ENCODE results near the gene GALNT7. TPM values are rescaled to one million over a fixed set of nuclear protein-coding genes. Genes with fewer than 3 reads are reported as not detected.
A peak's percentile ranks its signal among the peaks of the same experiment; 100 is the strongest.

Gene GALNT7
- total and polyA plus RNA-seq, 2 experiments from 2014 or later = 12.9 to 14.1 TPM

DNA sequence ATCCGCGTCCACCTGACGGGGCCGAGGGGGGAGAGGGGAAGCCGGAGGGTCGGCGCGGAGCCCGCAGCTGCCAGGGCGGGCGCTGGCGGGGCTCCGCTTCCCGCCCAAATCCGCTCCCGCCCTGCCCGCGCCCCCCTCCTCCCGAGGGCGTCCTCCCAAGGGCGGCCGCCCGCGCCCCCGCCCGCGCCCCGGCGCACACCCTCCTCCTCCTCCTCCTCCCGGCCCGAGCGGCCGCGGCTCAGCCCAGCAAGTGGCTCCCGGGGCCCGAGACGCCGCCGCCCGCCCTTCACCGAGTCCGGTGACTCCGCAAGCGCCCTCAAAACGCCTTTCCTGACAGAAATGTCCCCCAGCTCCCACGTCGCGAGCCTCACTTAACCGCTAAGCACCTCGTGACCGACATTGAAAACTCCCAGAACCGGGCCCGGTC, 165.1 kb downstream of the GALNT7 start:
- H3K27me3 ChIP-seq = no peaks in the 10 kb centered on the region
- peaks cover 34% of the 10 kb centered on the region for H3K36me3 ChIP-seq
- H3K9me3 ChIP-seq (ENCODE audit: low read depth) = no peaks in the 10 kb centered on the region
- TF ChIP-seq, protein P1, sequence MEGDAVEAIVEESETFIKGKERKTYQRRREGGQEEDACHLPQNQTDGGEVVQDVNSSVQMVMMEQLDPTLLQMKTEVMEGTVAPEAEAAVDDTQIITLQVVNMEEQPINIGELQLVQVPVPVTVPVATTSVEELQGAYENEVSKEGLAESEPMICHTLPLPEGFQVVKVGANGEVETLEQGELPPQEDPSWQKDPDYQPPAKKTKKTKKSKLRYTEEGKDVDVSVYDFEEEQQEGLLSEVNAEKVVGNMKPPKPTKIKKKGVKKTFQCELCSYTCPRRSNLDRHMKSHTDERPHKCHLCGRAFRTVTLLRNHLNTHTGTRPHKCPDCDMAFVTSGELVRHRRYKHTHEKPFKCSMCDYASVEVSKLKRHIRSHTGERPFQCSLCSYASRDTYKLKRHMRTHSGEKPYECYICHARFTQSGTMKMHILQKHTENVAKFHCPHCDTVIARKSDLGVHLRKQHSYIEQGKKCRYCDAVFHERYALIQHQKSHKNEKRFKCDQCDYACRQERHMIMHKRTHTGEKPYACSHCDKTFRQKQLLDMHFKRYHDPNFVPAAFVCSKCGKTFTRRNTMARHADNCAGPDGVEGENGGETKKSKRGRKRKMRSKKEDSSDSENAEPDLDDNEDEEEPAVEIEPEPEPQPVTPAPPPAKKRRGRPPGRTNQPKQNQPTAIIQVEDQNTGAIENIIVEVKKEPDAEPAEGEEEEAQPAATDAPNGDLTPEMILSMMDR (IDR thresholded peaks at IDR 0.05; ENCODE audit: low read depth, low read length) = no peak
- peak overlapping the region; percentile 97 for H3K27ac ChIP-seq
- peak overlapping the region; percentile 80 for H3K4me3 ChIP-seq
- peaks cover 12% of the 10 kb centered on the region for H3K4me1 ChIP-seq (ENCODE audit: low read depth)
- DNase-seq (ENCODE audit: low read depth in 1 of 2, low spot score in 1 of 2) = peak; percentile 45 to 70

DNA sequence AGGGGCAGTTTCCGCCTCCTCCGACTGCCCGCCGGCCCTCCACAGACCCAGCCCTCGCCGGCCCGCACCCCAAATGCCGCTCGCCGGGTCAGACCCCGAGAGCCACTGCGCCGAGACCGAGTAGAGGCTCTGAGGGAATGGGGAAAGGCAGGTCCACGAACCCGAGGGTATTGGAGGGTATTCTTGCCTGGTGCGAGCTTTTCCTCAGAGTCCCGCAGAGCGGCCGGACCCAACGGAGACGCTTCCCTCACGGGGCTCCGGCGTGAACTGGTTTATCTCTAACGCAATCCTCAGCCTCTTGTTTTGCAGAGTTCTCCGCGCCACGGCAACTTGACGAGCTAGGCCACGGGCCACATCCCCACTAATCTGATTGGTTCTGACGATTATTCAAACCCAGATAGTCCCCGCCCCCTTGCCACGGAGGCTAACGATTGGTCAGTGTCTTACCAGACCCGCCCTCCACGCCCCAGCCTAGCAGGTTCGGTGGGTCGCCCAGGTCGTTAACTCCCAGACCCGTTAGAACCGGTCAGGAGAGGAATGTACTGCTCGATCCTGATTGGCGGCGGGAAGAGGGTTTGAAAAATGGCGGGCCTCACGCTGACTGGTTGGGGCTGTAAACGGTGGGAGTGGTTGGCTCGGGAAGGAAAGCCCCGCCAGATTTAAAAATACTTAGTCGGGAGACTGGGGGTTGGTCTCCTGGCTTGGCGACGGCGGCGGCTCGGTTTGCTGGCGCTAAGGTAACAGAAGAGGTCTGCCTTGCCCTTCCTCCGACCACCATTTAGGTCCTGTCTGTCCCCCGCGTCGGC, 165.7 kb downstream of the GALNT7 start, which contains the start of gene HMGB2:
HMGB2 (minus strand) TSS at position 274 of the 806 bp plus-strand sequence. CDS start 709 bp downstream, outside the sequence.
- Histone ChIP-seq H3K4me1 (ENCODE audit: low read depth) (peaks cover 12% of the 10 kb centered on the region), H3K27me3 (no peaks in the 10 kb centered on the region), H3K4me3 (peak within 1 kb of the TSS; percentile 80), H3K9me3 (ENCODE audit: low read depth) (no peaks in the 10 kb centered on the region), H3K27ac (peak within 1 kb of the TSS; percentile 97), H3K36me3 (peaks cover 33% of the 10 kb centered on the region)
- TF ChIP-seq, protein P1 (IDR thresholded peaks at IDR 0.05; ENCODE audit: low read depth, low read length) = no peak
- peak; percentile 100 for DNase-seq (ENCODE audit: low read depth in 1 of 2, low spot score in 1 of 2)

DNA sequence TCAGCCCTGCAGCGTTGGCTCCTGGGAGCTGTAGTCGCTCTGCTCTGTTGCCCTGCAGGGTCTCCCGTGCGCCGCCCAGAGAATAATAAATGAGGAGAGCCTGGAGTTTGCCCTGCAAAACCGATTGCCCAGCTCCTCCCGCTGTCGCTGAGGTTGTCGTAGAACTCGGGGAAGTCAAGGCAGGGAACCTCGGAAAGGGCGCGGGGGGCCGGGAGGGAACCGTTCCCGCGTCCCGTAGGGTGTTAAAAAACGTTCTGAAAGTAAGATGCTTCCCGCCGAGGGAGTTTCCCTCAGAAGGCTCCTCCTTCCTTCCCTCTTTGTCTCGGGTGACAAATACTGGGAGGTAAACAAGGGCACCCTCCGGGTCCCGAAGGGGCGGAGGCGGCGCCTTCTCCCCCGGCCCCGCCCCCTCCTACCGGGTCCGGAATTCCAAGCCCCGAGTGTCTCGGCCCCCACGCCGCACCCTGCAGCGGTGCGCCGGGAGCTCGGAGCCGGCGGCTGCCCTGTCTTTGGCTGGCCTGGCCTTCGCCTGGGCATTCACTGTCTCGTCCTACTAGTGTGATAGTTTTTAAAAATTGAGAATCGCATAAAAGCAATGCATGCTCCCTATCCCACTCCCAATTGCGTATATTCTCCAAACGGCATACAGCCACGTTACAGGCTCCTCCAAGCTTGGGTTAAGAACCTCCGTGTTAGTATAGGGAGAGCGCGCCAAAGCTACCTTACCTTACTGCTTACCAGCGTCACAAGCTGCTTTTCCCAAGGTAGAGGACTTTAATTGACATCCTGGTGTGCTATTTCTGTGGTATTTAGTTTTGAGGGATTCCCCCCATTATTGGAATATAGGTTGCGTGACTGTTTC, 166.5 kb downstream of the GALNT7 start:
- Histone ChIP-seq H3K36me3 (peaks cover 25% of the 10 kb centered on the region), H3K4me3 (peak overlapping the region; percentile 76), H3K9me3 (ENCODE audit: low read depth) (no peaks in the 10 kb centered on the region), H3K27ac (peak overlapping the region; percentile 88), H3K27me3 (no peaks in the 10 kb centered on the region), H3K4me1 (ENCODE audit: low read depth) (peaks cover 12% of the 10 kb centered on the region)
- TF ChIP-seq, protein P1 (IDR thresholded peaks at IDR 0.05; ENCODE audit: low read depth, low read length) = no peak
- DNase-seq (ENCODE audit: low read depth in 1 of 2, low spot score in 1 of 2) = peak; percentile 85 to 91

DNA sequence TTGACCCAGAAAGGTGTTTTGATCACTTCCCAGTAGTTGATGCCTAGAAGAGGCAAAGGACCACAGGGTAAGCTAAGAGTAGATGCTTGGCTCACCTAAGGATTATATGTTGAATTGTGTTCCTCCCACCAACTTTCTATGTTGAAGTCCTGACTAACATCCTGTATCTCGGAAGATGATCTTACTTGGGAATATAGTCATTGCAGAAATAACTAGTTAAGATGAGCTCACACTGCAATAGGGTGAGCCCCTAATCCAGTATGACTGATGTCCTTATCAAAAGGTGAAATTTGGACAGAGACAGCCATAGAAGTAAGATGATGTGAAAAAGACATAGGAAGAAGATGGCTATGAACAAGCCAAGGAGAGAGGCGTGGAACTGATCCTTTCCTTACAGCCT, 168.9 kb downstream of the GALNT7 start:
- no peaks in the 10 kb centered on the region for H3K9me3 ChIP-seq (ENCODE audit: low read depth)
- peaks cover 12% of the 10 kb centered on the region for H3K4me1 ChIP-seq (ENCODE audit: low read depth)
- no peak overlapping the region for H3K4me3 ChIP-seq
- DNase-seq (ENCODE audit: low read depth in 1 of 2, low spot score in 1 of 2) = no peak
- peaks cover 6% of the 10 kb centered on the region for H3K36me3 ChIP-seq
- no peak overlapping the region for H3K27ac ChIP-seq
- no peaks in the 10 kb centered on the region for H3K27me3 ChIP-seq
- TF ChIP-seq, protein P1 (IDR thresholded peaks at IDR 0.05; ENCODE audit: low read depth, low read length) = no peak

DNA sequence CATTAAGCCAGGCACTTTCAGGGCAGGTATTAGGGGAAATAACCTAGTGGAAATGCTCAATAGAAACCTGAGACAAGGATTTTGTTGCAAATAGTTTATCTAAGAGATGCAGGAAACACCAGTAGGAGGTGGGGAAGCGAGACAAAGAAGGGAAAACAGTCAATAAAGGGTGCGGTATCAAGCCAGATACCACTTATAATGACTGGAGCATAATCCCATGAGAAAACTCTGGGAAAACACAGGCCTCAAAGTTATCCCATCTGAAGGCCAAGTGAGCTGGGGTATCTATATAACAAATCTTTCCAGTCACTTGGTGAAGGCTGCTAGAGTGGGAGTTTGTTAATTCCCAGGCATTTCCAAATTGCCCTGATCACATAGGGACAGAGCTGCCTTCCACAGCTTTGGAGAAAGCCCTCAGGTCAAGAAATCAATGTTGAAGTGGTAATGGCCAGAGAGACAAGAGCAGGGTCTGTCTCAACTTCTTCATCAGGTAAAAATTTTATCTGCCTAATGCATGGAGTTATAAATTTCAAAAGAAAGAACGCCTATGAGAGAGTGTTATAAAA, 175.3 kb downstream of the GALNT7 start:
- no peak for DNase-seq (ENCODE audit: low read depth in 1 of 2, low spot score in 1 of 2)
- peaks cover 23% of the 10 kb centered on the region for H3K4me1 ChIP-seq (ENCODE audit: low read depth)
- H3K27ac ChIP-seq = peak overlapping the region; percentile 19
- TF ChIP-seq, protein P1 (IDR thresholded peaks at IDR 0.05; ENCODE audit: low read depth, low read length) = no peak
- no peak overlapping the region for H3K4me3 ChIP-seq
- no peaks in the 10 kb centered on the region for H3K36me3 ChIP-seq
- H3K27me3 ChIP-seq = no peaks in the 10 kb centered on the region
- H3K9me3 ChIP-seq (ENCODE audit: low read depth) = no peaks in the 10 kb centered on the region
